MM.1S (cell line): ENCODE results near the gene VTI1B.

Experiments
- CTCF ChIP-seq: fragments of 300-600 bp; sonication (generic); IDR thresholded peaks from 2 replicates; pipeline ENCODE4 v1.5.1; 2016; ENCODE audit warnings: antibody characterized with exemption, low read length, mixed read lengths
- EZH2 ChIP-seq: fragments of 300-600 bp; sonication (generic); optimal IDR thresholded peaks from 2 replicates; pipeline ENCODE3; 2017; ENCODE audit warnings: low read depth, mild to moderate bottlenecking, antibody characterized with exemption, low read length, mixed read lengths
- EZH2phosphoT487 ChIP-seq: fragments of 300-600 bp; sonication (generic); IDR thresholded peaks from 2 replicates; pipeline ENCODE4 v1.6.1; 2018; ENCODE audit warnings: antibody characterized with exemption, low read length

DNA sequence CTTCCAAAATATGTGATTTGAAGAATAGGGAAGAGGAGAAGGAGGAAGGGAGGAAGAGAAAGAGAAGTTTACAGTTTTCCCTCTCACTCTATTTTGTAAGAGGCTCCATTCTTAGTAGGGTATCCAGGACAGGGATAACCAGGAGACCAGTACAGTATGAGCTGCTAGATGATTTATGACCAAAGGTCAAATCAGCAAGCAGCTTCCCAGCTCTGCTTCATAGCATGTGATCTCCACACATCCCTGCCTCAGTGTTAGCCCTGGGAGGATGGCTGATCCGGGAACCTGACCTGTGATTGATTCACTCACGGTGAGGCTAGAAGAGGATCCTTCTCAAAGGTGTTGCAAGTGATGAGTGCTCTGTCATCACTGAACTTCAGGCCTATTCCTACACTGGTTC, 43.8 kb upstream of the VTI1B start:
- no peak for TF ChIP-seq CTCF
- no peak for TF ChIP-seq EZH2
- TF ChIP-seq EZH2phosphoT487, result no peak
